Esophagus squamous epithelium (tissue), 5 donors: ENCODE measurements around the gene CACNB2. TPM values are rescaled to one million over a fixed set of nuclear protein-coding genes. Genes with fewer than 3 reads are reported as not detected.

Experiments used
- DNase-seq: peaks from one replicate; lab custom pipeline; 2025; lab: John Stamatoyannopoulos, UW
- H3K27ac ChIP-seq, 4 donors: fragments of 200-600 bp; sonication (generic); one replicate each; pipeline ENCODE4 v1.5.1; 2016 to 2019; ENCODE audit warnings: mild to moderate bottlenecking in 1 of 4
- H3K27me3 ChIP-seq, 4 donors: fragments of 200-600 bp; sonication (generic); 1 replicate in 3 of 4; 2 replicates in 1 of 4; pipeline versions ENCODE4 v1.5.1 to v1.6.0; 2017 to 2021; ENCODE audit warnings: antibody characterized with exemption in 1 of 4
- H3K36me3 ChIP-seq, 3 donors: fragments of 200-600 bp; sonication (generic); one replicate each; pipeline ENCODE4 v1.5.1; 2016 to 2019
- H3K4me1 ChIP-seq, 3 donors: fragments of 200-600 bp; sonication (generic); one replicate each; pipeline ENCODE4 v1.5.1; 2017 to 2019
- H3K4me3 ChIP-seq, 4 donors: fragments of 200-600 bp; sonication (generic); 1 replicate in 3 of 4; 2 replicates in 1 of 4; pipeline ENCODE4 v1.5.1; 2016 to 2019; ENCODE audit warnings: mild to moderate bottlenecking in 2 of 4, moderate library complexity in 1 of 4
- H3K9me3 ChIP-seq, 3 donors: fragments of 200-600 bp; sonication (generic); one replicate each; pipeline ENCODE4 v1.5.1; 2016 to 2019
- CTCF ChIP-seq, 6 experiments: fragments of 450-650 bp in 4 of 6; fragments of 200-600 bp in 2 of 6; sonication (generic) in 2 of 6; IDR thresholded peaks; one replicate each; pipeline ENCODE4 v1.5.1; 2016 to 2019; ENCODE audit warnings: antibody characterized with exemption in 6 of 6, mild to moderate bottlenecking in 4 of 6, moderate library complexity in 4 of 6
- POLR2A ChIP-seq, 4 donors: fragments of 450-650 bp; IDR thresholded peaks; one replicate each; pipeline ENCODE4 v1.6.1; 2017; ENCODE audit warnings: antibody characterized with exemption in 4 of 4, mild to moderate bottlenecking in 4 of 4, moderate library complexity in 3 of 4
- WGBS, 2 donors: methylation state at CpG; one replicate each; pipeline ENCODE4 v1.1.5; 2018; 5-methylcytosine and 5-hydroxymethylcytosine counted together
- intact Hi-C: fragments of 100-400 bp; cut with DNase I; formaldehyde crosslinking; loops from one replicate; pipeline ENCODE4 v1.15.0; 2022
- total RNA-seq, 4 donors: library from RNA; depleted of rRNA; stranded (reverse); fragments of >200 nt; gene quantifications; one replicate each; pipeline ENCODE4 v1.1.0, GENCODE V29; 2016
- donor health status: DM: yes; HTN: yes; CAD: no.

CACNB2 gene
- total RNA-seq, 4 donors from 2014 or later: 0.91 to 37.0 (median 5.7) TPM

- Histone ChIP-seq H3K27me3 (no peaks in the 10 kb centered on the region), H3K27ac (no peak overlapping the region), H3K36me3 (no peaks in the 10 kb centered on the region), H3K9me3 (no peaks in the 10 kb centered on the region), H3K4me1 (no peaks in the 10 kb centered on the region), H3K4me3 (no peak overlapping the region)
- TF ChIP-seq CTCF (IDR thresholded peaks at IDR 0.05): no peak
- no peak for TF ChIP-seq POLR2A (IDR thresholded peaks at IDR 0.05)
- intact Hi-C loops: no loop called here
- DNase-seq: no peak
- 92 to 93% methylated on average over 5 of the region's 5 CpGs for WGBS, 2 donors
Measured at GRCh38 chr10:18504161-18504560, 363.9 kb downstream of the CACNB2 start.

- no peak overlapping the region for H3K27ac ChIP-seq
- no peak overlapping the region for H3K4me3 ChIP-seq
- H3K27me3 ChIP-seq: no peaks in the 10 kb centered on the region
- DNase-seq: no peak
- no peaks in the 10 kb centered on the region for H3K4me1 ChIP-seq
- H3K9me3 ChIP-seq: no peaks in the 10 kb centered on the region
- 55 to 62% methylated on average over 11 of the region's 11 CpGs for WGBS, 2 donors
- no peaks in the 10 kb centered on the region for H3K36me3 ChIP-seq
- intact Hi-C loops: no loop called here
- TF ChIP-seq POLR2A (IDR thresholded peaks at IDR 0.05): no peak
- TF ChIP-seq CTCF (IDR thresholded peaks at IDR 0.05): no peak
Measured at GRCh38 chr10:18505456-18506118, 365.4 kb downstream of the CACNB2 start.

GRCh38 chr10:18508587-18508986, 368.4 kb downstream of the CACNB2 start:
- Histone ChIP-seq H3K4me1 (no peaks in the 10 kb centered on the region), H3K27me3 (no peaks in the 10 kb centered on the region), H3K36me3 (no peaks in the 10 kb centered on the region), H3K9me3 (no peaks in the 10 kb centered on the region), H3K4me3 (no peak overlapping the region), H3K27ac (no peak overlapping the region)
- TF ChIP-seq CTCF (IDR thresholded peaks at IDR 0.05): no peak
- no peak for TF ChIP-seq POLR2A (IDR thresholded peaks at IDR 0.05)
- no peak for DNase-seq
- intact Hi-C loops: no loop called here
- WGBS, 2 donors: 82 to 92% methylated on average over 4 of the region's 4 CpGs

GRCh38 chr10:18514537-18514936, 374.3 kb downstream of the CACNB2 start:
- TF ChIP-seq CTCF (IDR thresholded peaks at IDR 0.05): no peak
- TF ChIP-seq POLR2A (IDR thresholded peaks at IDR 0.05): no peak
- no peak for DNase-seq
- no peaks in the 10 kb centered on the region for H3K36me3 ChIP-seq
- H3K4me3 ChIP-seq: no peak overlapping the region
- no peak overlapping the region for H3K27ac ChIP-seq
- intact Hi-C loops: no loop called here
- H3K9me3 ChIP-seq: no peaks in the 10 kb centered on the region
- no peaks in the 10 kb centered on the region for H3K4me1 ChIP-seq
- no peaks in the 10 kb centered on the region for H3K27me3 ChIP-seq

- intact Hi-C loops: no loop called here
Measured at GRCh38 chr10:18516851-18517250, 376.6 kb downstream of the CACNB2 start.

More at GRCh38 chr10:18516851-18517250, 376.6 kb downstream of the CACNB2 start:
- H3K36me3 ChIP-seq: peaks cover 0 to 8% (median 0%) of the 10 kb centered on the region in 3 donors
- WGBS, 2 donors: 47 to 64% methylated on average over 3 of the region's 3 CpGs
- no peaks in the 10 kb centered on the region for H3K27me3 ChIP-seq
- H3K4me3 ChIP-seq: no peak overlapping the region
- no peaks in the 10 kb centered on the region for H3K9me3 ChIP-seq
- H3K27ac ChIP-seq: no peak overlapping the region
- H3K4me1 ChIP-seq: no peaks in the 10 kb centered on the region
- DNase-seq: no peak
- TF ChIP-seq POLR2A (IDR thresholded peaks at IDR 0.05): no peak
- TF ChIP-seq CTCF (IDR thresholded peaks at IDR 0.05): no peak
